Measurements from ENCODE around the gene PPRC1.

Gene PPRC1

GRCh38 chr10:102132563-102133372 is at the start of gene PPRC1:
Gene PPRC1 (plus strand): TSS chr10:102133040. CDS start chr10:102133069, 29 bp downstream.
- TF ChIP-seq CTCF (IDR thresholded peaks at IDR 0.05), result peak; percentile 84
- Histone ChIP-seq H3K4me3 (ENCODE audit: low read depth in 1 of 2, low read length in 1 of 2) (peak within 1 kb of the TSS; percentile 87 to 99), H3K27ac (peak within 1 kb of the TSS; percentile 84), H3K36me3 (no peaks in the 10 kb centered on the region), H3K27me3 (no peaks in the 10 kb centered on the region), H3K9me3 (no peaks in the 10 kb centered on the region), H3K4me1 (ENCODE audit: control insufficient read depth in 1 of 2, insufficient read depth in 1 of 2, low read depth in 1 of 2, low read length in 1 of 2) (peaks cover 22 to 24% of the 10 kb centered on the region in 2 experiments)

- Histone ChIP-seq H3K4me1 (ENCODE audit: control insufficient read depth in 1 of 2, insufficient read depth in 1 of 2, low read depth in 1 of 2, low read length in 1 of 2) (peaks cover 14% of the 10 kb centered on the region in 2 experiments), H3K36me3 (peaks cover 6% of the 10 kb centered on the region), H3K4me3 (ENCODE audit: low read depth in 1 of 2, low read length in 1 of 2) (no peak overlapping the region), H3K27me3 (no peaks in the 10 kb centered on the region), H3K27ac (no peak overlapping the region), H3K9me3 (no peaks in the 10 kb centered on the region)
- no peak for TF ChIP-seq CTCF (IDR thresholded peaks at IDR 0.05)
Observed at GRCh38 chr10:102083541-102083940, 49.3 kb upstream of the PPRC1 start.

GRCh38 chr10:102085336-102085735 is 47.5 kb upstream of the PPRC1 start:
- Histone ChIP-seq H3K4me1 (ENCODE audit: control insufficient read depth in 1 of 2, insufficient read depth in 1 of 2, low read depth in 1 of 2, low read length in 1 of 2) (peaks cover 14% of the 10 kb centered on the region in 2 experiments), H3K27ac (peak overlapping the region; percentile 46), H3K4me3 (ENCODE audit: low read depth in 1 of 2, low read length in 1 of 2) (no peak overlapping the region), H3K27me3 (no peaks in the 10 kb centered on the region), H3K36me3 (peaks cover 14% of the 10 kb centered on the region), H3K9me3 (no peaks in the 10 kb centered on the region)
- TF ChIP-seq CTCF (IDR thresholded peaks at IDR 0.05), result no peak

- H3K9me3 ChIP-seq, result no peaks in the 10 kb centered on the region
- no peaks in the 10 kb centered on the region for H3K27me3 ChIP-seq
- peak overlapping the region; percentile 46 for H3K27ac ChIP-seq
- H3K4me3 ChIP-seq (ENCODE audit: low read depth in 1 of 2, low read length in 1 of 2), result no peak overlapping the region
- no peak for TF ChIP-seq CTCF (IDR thresholded peaks at IDR 0.05)
- peaks cover 8% of the 10 kb centered on the region for H3K36me3 ChIP-seq
- peaks cover 14% of the 10 kb centered on the region in 2 experiments for H3K4me1 ChIP-seq (ENCODE audit: control insufficient read depth in 1 of 2, insufficient read depth in 1 of 2, low read depth in 1 of 2, low read length in 1 of 2)
Observed at GRCh38 chr10:102086196-102086595, 46.6 kb upstream of the PPRC1 start.

- Histone ChIP-seq H3K4me1 (ENCODE audit: control insufficient read depth in 1 of 2, insufficient read depth in 1 of 2, low read depth in 1 of 2, low read length in 1 of 2) (peaks cover 5 to 10% of the 10 kb centered on the region in 2 experiments), H3K27me3 (no peaks in the 10 kb centered on the region), H3K4me3 (ENCODE audit: low read depth in 1 of 2, low read length in 1 of 2) (no peak overlapping the region), H3K27ac (no peak overlapping the region), H3K9me3 (no peaks in the 10 kb centered on the region), H3K36me3 (peaks cover 8% of the 10 kb centered on the region)
- TF ChIP-seq CTCF (IDR thresholded peaks at IDR 0.05), result no peak
Observed at GRCh38 chr10:102090772-102091171, 42.1 kb upstream of the PPRC1 start.

Data from neutrophil (primary cell).